GOT3 (cell line): Measurements from ENCODE around the gene VWA8.
"Not testable (repeated sequence)": the region's sequence is repeated elsewhere in the genome, so short reads cannot be mapped to it uniquely, and the experiment has no call there.

Experiments
- DNase-seq: peaks from one replicate; lab custom pipeline; 2025; ENCODE audit warnings: mixed read lengths; lab: John Stamatoyannopoulos, UW

Gene VWA8

DNA sequence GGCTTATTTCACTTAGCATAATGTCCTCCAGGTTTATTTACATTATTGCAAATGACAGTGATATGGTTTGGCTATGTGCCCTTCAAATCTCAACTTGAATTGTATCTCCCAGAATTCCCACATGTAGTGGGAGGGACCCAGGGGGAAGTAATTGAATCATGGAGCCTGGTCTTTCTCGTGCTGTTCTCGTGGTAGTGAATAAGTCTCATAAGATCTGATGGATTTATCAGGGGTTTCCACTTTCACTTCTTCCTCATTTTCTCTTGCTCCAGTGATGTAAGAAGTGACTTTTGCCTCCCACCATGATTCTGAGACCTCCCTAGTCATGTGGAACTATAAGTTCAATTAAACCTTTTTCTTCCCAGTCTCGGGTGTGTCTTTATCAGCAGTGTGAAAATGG is 109.6 kb downstream of the VWA8 start:
- DNase-seq = no peak

DNA sequence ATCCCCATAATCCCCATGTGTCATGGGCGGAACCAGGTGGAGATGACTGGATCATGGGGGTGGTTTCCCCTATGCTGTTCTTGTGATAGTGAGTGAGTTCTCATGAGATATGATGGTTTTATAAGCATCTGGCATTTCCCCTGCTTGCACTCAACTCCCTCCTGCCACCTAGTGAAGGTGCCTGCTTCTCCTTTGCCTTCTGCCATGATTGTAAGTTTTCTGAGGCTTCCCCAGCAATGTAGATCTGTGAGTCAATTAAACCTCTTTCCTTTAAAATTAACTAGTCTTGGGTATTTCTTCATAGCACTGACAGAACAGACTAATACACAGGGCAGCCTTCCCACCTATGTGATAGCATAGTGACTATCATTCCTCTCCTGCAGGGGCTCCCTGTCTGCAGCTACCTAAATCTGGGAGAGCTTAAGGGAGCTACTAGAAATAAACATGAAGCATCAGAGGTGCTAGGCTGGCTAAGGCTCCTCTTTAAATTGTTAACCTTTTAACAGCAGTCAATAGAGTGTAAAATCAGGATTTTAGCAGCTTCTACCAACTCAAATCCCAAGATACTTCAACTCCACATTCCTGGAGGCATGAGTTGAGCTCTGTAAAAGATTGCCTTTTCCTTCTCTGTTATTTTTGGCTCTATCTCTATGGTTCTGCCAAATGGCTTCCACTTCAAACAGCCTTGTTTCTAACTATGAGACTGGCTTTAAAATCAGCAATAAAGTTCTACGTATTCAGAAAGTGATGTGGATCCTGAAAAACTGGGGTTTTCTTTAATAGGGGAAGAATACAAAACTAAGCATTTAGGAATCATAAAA is 112.3 kb downstream of the VWA8 start:
- no peak for DNase-seq

DNA sequence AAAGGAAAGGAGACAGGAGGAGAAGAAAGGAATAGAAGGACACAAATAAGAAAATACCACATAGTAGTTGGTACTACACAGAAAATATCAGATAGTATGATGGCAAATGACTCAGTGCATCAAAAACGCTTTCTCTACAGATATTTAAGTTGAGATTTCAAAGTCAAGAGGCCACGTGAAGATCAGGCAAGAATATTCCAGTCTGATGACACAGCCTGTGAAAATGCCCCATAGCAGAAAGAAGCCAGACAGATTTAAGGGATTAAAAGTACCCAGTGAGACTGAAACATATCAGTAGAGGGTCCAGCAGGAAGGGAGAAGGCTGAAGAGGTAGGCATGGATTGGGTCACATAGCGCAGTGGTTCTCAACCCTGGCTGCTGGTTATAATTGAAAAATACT is 113.7 kb downstream of the VWA8 start:
- DNase-seq = no peak

DNA sequence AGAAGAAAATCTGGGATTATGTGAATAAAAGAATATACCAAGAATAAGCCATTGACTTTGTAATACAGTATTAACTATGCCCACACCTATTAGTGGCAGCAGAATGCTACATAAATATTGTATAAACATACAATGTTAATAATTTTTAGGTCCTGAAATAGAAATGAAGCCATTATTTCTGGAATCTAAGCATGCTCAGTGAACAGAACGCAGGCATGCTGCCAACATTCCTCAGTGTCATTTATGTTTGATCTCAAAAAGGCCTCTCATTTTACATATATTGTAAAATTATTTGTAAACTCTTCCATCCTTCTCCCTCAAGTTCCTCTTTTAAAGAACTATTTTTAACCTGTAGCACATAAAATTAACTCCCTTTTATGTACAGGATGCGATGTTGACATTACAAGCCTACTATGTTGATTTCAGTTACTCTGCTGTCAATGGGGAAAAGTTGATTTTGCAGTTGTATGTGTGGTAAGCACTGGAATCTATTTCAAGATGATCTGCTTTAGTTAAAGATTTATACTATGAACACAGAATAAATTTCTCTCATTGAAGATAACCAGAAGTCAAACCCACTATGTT is 118.8 kb downstream of the VWA8 start:
- DNase-seq = no peak

DNA sequence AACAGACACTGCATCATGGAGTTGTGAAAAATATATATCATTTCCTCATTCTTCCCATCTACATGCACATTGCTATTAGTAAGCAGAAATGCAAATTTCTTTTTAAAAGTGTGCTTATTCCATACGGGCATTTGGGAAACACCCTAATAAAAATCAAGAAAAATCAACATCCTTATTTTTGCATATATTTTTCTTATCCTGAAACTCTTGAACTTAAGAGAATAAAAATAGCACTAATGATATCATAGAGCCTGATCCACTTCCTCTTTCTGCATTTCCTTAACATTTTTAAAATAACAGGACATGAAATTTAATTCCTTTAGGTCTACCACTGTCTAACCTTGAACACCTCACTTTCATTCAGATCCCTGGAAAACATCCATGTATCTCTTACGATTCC is 123.3 kb downstream of the VWA8 start:
- no peak for DNase-seq

DNA sequence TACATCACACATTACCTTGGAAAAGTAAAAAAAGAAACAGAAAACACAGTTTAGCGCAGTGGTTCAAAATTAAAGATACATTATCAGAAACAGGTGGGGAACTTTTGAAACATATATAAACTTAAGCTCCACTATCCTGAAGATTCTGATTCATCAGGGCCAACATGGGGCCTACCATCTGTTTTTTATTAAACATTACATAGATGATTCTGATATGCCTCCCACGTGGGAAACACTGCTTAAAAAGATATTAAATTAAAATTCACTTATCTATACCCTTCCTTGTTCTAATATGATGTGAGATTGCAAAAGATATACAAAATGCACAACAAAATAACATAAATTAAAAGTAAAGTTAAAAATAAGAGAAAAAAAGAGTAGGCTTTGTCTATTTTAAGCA is 125.0 kb downstream of the VWA8 start:
- no peak for DNase-seq

DNA sequence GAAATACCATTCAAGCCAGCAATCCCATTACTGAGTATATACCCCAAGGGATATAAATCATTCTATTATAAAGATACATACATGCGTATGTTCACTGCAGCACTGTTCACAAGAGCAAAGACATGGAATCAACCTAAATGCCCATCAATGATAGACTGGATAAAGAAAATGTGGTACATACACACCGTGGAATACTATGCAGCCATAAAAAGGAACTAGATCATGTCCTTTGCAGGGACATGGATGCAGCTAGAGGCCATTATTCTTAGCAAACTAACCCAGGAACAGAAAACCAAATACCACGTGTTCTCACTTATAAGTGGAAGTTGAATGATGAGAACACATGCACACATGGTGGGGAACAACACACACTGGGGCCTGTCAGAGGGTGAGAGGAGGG is 126.2 kb downstream of the VWA8 start:
- not testable (repeated sequence) for DNase-seq

DNA sequence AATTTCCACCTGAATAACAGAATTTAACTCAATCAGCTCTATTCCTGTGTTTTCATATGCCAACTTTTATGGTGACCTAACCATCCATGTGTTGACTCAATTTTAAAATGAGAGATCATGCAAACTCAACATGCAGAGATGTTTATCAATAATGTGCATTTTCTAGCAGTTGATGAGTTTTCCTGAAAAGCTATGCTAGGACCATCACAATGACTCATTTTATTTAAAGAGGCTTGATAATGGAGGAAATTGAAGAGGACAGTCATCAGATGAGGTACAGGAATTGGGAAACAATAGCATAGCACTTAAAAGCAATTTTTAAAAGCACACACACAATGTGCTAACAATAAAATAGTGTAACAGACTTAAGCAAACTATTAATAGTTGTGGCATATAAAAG is 127.1 kb downstream of the VWA8 start:
- no peak for DNase-seq

DNA sequence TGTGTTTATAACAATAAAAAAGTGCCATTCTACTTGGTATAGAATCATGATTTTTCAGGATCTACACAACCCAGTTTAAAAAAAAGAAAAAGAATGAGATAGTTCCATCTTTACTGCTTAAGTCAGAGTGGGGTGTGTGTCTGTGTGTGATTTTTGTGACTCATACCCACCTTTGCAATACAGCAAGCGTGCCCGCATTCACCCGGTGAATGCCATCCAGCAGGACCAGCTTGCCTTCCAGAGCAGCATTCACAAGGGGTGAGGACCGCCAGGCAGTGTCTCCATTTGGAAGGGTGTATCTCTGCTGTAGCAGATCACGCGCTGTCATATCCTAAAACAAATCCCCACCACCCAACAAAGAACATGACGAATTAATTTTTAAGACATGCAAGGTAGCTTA is 127.7 kb downstream of the VWA8 start:
- no peak for DNase-seq

DNA sequence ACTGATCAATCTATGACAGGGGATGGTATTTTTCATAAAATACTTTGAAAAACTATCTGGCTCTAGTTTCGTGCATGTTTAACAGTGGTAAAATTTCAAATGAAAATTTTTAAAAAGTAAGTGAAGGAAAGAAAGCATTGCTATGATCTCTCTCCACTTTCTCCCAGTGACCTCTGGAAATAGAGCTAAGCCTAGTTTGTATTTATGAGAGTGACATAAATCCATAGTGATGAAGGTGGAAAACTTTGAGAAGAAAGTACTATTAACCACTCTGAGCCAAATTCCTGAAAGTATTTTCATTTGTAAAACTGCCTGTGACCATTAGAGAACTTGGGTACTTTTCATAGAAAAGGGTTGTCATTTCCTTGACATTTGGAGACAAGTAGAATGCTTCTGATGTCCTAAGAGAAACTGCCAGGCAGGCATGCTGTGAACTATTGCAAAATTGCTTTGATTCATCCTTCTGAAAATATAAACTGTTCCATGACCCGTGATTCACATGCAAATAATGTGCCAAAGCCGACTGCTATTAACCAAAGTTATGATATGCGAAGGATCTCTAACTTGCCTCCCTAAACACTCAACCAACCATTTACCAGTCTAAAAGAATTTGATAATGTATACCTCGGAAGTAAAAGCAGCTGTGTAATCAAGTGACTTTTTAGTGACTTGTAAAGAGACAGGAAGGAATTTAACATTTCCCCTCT is 133.2 kb downstream of the VWA8 start:
- DNase-seq = no peak

DNA sequence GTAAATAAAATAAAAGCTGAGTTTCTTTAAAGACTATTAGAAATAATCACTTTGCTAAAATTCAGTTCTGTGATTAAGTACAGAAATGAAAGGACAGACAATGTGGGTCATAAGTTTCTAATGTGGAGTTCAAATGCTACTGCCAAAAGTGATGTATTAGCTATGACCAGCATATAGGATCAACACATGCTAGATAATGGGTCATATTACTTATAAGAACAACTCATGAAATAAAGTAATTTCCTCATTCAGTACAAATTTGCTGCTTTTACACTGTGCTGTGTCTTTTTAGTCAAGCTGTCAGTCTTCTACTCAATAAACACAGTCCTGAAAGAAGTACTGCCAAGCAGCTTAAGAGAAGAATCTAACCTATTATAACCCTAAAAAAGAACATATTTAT is 135.2 kb downstream of the VWA8 start:
- no peak for DNase-seq

DNA sequence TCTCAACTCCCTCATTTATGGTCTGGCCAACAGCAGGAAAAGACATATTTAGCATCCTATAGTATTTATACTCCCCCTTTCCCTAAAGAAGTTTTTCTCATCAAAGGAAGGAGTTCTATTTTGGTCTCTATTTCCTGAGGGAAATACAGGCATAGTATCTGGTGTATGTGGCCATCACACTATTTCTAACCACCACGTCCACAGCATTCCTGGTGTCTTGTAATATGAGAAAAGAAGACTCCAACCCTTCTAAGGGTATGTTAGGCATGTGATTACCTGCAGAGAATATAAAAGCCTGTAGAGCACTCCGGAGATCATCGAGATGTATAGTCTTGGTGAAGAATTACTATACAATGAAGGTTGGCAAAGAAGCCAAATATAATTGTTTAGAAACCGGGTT is 137.4 kb downstream of the VWA8 start:
- DNase-seq = no peak

DNA sequence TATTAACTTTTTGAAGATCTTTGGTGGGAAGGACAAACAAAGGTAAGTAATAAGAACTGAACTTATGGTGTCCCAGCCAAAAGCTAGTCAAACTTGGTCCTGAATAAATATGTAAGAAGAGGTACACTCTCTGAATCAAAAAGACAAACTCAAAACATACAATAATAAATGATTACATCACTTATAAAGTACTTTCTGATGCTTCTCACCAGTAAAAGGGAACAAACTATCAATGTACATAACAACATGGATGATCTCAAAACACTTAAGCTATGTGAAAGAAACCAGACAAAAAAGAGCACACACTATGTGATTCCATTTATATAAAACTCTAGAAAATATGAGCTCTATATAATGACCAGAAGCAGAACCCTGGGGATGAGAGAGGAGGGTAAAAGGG is 138.3 kb downstream of the VWA8 start:
- no peak for DNase-seq

DNA sequence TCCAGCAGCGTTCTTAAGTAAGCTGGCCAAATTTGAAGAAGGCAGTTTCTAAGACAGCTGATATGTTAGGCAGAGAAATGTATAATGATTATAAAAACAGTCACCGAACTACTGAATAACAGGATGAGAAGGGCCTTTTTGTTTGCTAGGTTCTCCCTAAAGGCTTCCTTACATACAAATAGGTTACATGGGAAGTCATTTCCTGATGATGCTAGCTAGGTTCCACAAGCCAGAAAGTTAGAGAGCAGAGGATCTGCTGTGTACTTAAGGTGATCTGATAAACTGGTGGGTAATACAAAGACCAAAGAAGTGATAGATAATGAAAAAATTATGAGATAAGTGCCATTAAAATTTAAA is 139.7 kb downstream of the VWA8 start:
- no peak for DNase-seq

DNA sequence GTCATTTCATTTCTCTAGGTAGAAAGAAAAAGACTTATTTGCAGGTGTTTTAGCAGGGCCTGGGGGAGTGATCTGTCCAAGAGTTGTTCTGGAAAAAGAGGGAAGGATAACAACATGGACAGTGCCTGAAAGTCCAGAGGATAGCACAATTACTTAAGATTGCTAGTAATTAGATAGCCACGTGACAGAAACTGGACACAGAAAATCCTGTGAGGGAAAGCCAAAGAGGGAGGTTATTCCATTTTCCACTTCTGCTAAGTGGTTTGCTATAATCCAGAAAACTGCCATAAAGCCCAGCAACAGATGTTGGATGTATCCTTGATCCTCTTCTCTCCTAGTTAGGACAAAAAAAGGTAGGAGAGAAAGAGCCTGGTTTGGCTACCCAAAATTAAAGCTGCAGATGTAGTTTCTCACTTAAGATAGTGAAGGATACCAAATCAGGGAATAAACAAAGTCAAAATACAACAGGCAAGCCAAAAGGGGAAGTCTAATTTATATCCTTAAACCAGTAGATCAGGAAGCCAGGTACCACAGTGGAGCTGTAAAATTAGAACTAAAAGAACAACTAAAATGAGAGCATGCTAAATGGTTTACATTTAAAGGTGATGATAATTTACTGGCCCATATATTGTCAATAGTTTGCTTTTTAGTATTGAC is 140.2 kb downstream of the VWA8 start:
- DNase-seq = no peak

DNA sequence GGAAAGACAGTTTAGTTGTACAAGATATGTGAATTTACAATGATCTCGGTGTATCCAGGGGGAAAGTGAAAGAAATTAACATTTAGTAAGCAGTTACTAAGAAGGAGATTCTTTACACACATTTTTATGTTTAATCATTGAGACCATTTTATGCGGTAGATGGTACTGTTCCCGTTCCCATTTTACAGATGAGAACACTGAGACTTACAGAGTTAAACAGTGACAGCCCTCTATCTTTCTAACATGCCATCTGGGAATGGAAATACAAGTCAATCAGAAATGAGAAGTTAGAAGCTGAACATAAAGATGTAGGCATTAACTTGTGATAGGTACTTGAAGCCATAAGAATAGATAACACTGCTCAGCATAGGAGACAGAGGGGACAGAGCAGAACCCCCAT is 144.9 kb downstream of the VWA8 start:
- no peak for DNase-seq

DNA sequence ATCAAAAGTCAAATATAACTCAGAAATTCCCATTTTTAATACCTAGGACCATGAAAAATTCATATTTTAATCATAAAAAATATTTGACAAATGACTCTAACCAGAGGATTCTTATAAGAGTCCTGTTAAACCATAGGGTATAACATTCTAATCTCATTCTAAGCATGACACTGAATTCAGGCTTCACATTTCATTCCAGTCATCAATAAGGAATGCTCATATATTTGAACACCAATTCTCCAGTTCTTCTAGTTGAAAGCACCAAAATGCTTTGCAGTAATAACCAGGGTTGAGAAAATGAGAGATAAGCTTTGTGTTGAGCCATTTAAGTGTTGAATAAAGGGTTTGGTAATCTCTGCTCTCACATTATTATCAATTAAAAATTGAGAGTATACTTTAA is 147.5 kb downstream of the VWA8 start:
- no peak for DNase-seq

DNA sequence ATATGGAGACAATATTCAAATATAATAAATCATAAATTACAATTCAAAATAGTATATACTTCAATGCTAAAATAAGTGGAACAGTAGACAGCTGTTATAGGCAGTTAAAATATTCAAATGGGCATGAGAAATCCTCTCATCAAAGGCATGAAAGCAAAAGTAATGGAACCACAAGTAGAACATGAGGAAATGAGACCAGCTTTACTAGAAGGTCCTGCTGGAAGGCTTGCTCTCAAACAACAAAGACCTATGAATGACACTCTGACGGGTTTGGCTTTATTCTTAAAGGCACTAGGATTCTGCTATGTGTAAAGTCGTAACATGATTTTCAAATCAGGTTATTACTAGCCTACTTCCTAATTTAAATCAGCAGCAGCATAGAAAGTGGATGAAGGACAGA is 148.1 kb downstream of the VWA8 start:
- no peak for DNase-seq

DNA sequence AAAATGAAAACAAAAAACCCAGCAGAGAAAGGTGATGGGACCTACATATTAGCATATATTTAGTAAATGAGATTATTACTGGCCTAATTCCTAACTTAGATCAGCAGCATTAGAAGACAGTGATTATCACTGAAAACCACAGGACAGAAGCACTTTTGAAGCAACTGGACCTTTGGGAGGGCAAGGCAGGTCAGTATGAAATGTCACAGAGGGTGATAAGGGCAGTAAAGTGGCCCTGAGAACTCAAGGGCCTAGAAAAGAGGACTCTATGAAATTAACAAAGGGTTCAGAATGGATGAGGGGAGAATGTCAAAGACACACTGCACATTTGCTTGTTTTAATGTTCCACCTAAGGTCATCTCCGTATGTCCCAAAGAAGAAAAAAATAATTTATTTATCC is 148.7 kb downstream of the VWA8 start:
- no peak for DNase-seq

DNA sequence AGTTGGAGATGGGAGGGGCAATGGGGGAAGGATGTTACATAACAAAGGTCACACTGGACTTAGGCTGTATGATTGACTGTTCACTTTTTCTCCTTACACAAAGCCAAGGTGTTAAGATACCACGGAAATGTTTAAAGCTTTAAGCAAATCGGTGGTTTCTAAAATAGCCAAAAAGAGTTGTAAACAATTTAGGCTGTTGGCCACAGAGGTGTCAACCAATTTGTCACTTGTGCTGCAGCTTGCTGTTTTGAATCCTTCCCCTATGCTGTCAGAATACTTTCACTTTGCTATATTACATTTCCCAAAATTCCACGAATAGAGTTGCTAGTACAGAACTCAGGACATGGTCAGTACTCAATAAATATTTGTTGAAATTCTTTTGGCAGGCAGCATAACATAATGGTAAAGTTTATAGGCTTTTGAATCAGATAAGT is 149.3 kb downstream of the VWA8 start:
- DNase-seq = no peak

DNA sequence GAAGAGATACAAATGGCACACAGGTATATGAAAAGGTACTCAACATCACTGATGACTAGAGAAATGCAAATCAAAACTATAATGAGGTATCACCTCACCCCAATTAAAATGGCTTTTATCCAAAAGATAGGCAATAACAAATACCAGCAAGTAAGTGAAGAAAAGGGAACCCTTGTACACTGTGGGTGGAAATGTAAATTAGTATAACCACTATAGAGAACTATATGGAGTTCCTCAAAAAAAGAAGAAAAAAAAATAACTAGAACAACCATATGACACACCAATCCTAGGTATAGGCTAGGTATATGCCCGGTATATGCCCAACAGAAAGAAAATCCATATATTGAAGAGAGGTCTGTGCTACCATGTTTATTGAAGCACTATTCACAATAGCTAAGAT is 150.9 kb downstream of the VWA8 start:
- no peak for DNase-seq

DNA sequence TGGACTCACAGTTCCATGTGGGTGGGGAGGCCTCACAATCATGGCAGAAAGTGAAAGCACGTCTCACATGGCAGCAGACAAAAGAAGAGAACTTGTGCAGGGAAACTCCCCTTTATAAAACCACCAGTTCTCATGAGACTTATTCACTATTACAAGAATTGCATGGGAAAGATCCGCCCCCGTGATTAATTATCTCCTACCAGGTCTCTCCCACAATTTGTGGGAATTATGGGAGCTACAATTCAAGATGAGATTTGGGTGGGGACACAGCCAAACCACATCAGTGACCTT is 157.5 kb downstream of the VWA8 start:
- DNase-seq = not testable (repeated sequence)
